Neural progenitor cell (in vitro differentiated cells): Measurements from ENCODE around the gene ADCY7. TPM values are rescaled to one million over a fixed set of nuclear protein-coding genes. Genes with fewer than 3 reads are reported as not detected.

Experiments
- DNase-seq: peaks from one replicate; pipeline ENCODE4 v3.0.0-alpha.2; 2016; ENCODE audit warnings: low spot score
- H2AFZ ChIP-seq: fragments of 200-600 bp; sonication (generic); replicated peaks from 2 replicates; pipeline ENCODE4 v1.6.1; 2016; ENCODE audit warnings: antibody characterized with exemption
- H3F3A ChIP-seq: fragments of 200-600 bp; sonication (generic); 2 replicates; pipeline ENCODE4 v1.6.1; 2016; ENCODE audit warnings: antibody characterized with exemption, low read depth
- H3K27ac ChIP-seq: fragments of 200-600 bp; sonication (generic); 2 replicates; pipeline ENCODE4 v1.5.1; 2016; ENCODE audit warnings: mild to moderate bottlenecking
- H3K27me3 ChIP-seq: fragments of 200-600 bp; sonication (generic); 2 replicates; pipeline ENCODE4 v1.6.1; 2016; ENCODE audit warnings: mild to moderate bottlenecking, moderate library complexity
- H3K36me3 ChIP-seq: fragments of 200-600 bp; sonication (generic); 2 replicates; pipeline ENCODE4 v1.5.1; 2016
- H3K4me1 ChIP-seq: fragments of 200-600 bp; sonication (generic); 2 replicates; pipeline ENCODE4 v1.6.1; 2016; ENCODE audit warnings: mixed run types
- H3K4me2 ChIP-seq: fragments of 200-600 bp; sonication (generic); 2 replicates; pipeline ENCODE4 v1.6.1; 2016
- H3K4me3 ChIP-seq: fragments of 200-600 bp; sonication (generic); 2 replicates; pipeline ENCODE4 v1.5.1; 2016
- H3K79me2 ChIP-seq: fragments of 200-600 bp; sonication (generic); 2 replicates; pipeline ENCODE4 v1.6.1; 2016; ENCODE audit warnings: low read depth
- H3K9ac ChIP-seq: fragments of 200-600 bp; sonication (generic); 2 replicates; pipeline ENCODE4 v1.6.1; 2016
- H3K9me3 ChIP-seq: fragments of 200-600 bp; sonication (generic); 2 replicates; pipeline ENCODE4 v1.5.1; 2016; ENCODE audit warnings: low read depth
- H4K20me1 ChIP-seq: fragments of 200-600 bp; sonication (generic); 2 replicates; pipeline ENCODE4 v1.6.1; 2016; ENCODE audit warnings: low read depth
- H3K27ac Mint-ChIP-seq: 3 replicates; pipeline ENCODE4 v1.8.0; 2021; ENCODE audit warnings: mixed read lengths
- H3K27me3 Mint-ChIP-seq: 2 replicates; pipeline ENCODE4 v1.8.0; 2022; ENCODE audit warnings: low read depth, mild to moderate bottlenecking, inconsistent platforms, moderate library complexity, mixed read lengths; ENCODE audit not compliant: insufficient read depth
- H3K36me3 Mint-ChIP-seq: 3 replicates; pipeline ENCODE4 v1.8.0; 2021; ENCODE audit warnings: mixed read lengths
- H3K4me1 Mint-ChIP-seq: 3 replicates; pipeline ENCODE4 v1.8.0; 2021; ENCODE audit warnings: mixed read lengths
- H3K4me3 Mint-ChIP-seq: 3 replicates; pipeline ENCODE4 v1.8.0; 2021; ENCODE audit warnings: mild to moderate bottlenecking, moderate library complexity, mixed read lengths
- H3K9me3 Mint-ChIP-seq: 3 replicates; pipeline ENCODE4 v1.8.0; 2020; ENCODE audit warnings: mixed read lengths
- EZH2 ChIP-seq: fragments of 200-600 bp; sonication (generic); IDR thresholded peaks from 2 replicates; pipeline ENCODE4 v1.6.1; 2017; ENCODE audit warnings: antibody characterized with exemption, mild to moderate bottlenecking, moderate library complexity
- EZH2phosphoT487 ChIP-seq: fragments of 200-600 bp; sonication (generic); IDR thresholded peaks from 2 replicates; pipeline ENCODE4 v1.6.1; 2017; ENCODE audit warnings: antibody characterized with exemption
- total RNA-seq: library from RNA; depleted of rRNA; stranded (reverse); fragments of >200 nt; gene quantifications from 2 replicates; pipeline ENCODE4 v1.2.3, GENCODE V29; 2015; ENCODE audit warnings: low replicate concordance
- TF ChIP-seq, protein P1 (sequence below): fragments of 200-600 bp; sonication (generic); IDR thresholded peaks from 2 replicates; pipeline ENCODE4 v1.5.1; 2017; ENCODE audit warnings: antibody characterized with exemption, mild to moderate bottlenecking

The ADCY7 gene
- total RNA-seq, 1 donor from 2014 or later = 2.5 TPM

DNA sequence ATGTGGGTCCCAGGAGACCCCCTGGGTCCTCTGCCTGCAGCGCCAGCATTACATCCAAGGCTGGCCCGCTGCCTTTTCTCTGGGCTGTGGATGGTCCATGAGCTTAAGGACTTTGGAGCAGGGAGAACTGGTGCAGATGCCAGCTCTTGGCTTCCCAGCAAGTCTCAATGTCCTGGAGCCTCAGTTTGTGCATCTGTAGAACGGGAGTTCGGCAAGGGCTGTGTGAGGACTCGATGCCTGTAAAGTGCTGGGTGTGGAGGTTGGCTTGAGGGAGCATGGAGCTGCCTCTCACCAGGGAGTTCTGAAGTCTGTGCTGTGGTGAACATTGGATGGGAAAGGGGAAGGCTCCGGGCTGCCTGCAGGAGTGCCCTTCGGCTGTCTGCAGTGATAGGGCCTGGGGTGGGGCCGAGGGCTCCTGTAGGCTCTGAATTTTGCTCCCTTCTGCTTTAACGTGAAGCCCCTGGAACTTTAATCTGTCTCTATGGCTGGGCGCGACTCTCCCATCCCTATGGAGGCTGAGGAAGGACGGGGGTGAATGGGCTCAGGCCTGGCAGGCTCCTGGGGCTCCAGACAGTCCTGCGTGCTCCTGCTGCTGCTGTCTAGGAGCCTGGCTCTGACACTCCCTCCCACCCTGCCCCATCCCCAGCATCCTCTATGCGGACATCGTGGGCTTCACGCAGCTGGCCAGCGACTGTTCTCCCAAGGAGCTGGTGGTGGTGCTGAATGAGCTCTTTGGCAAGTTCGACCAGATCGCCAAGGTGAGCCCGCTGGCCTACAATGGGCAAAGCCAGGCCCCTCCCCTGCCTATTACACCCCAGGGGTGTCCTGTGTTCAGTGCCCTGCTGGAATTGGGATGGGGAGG, 27.9 kb downstream of the ADCY7 start:
- Histone ChIP-seq H3K27ac (no peak overlapping the region), H3K4me2 (no peak overlapping the region), H4K20me1 (no peaks in the 10 kb centered on the region), H3K36me3 (no peaks in the 10 kb centered on the region), H3K9me3 (no peaks in the 10 kb centered on the region), H3K79me2 (no peaks in the 10 kb centered on the region), H3K4me3 (no peak overlapping the region), H3K27me3 (no peaks in the 10 kb centered on the region), H3K9ac (no peak overlapping the region), H3F3A (no peaks in the 10 kb centered on the region), H2AFZ (no peak overlapping the region), H3K4me1 (no peaks in the 10 kb centered on the region)
- H3K27me3 Mint-ChIP-seq = no peaks in the 10 kb centered on the region
- no peaks in the 10 kb centered on the region for H3K9me3 Mint-ChIP-seq
- H3K4me1 Mint-ChIP-seq = peaks cover 14% of the 10 kb centered on the region
- no peak for DNase-seq
- H3K36me3 Mint-ChIP-seq = no peaks in the 10 kb centered on the region
- no peak overlapping the region for H3K4me3 Mint-ChIP-seq
- TF ChIP-seq, protein P1, sequence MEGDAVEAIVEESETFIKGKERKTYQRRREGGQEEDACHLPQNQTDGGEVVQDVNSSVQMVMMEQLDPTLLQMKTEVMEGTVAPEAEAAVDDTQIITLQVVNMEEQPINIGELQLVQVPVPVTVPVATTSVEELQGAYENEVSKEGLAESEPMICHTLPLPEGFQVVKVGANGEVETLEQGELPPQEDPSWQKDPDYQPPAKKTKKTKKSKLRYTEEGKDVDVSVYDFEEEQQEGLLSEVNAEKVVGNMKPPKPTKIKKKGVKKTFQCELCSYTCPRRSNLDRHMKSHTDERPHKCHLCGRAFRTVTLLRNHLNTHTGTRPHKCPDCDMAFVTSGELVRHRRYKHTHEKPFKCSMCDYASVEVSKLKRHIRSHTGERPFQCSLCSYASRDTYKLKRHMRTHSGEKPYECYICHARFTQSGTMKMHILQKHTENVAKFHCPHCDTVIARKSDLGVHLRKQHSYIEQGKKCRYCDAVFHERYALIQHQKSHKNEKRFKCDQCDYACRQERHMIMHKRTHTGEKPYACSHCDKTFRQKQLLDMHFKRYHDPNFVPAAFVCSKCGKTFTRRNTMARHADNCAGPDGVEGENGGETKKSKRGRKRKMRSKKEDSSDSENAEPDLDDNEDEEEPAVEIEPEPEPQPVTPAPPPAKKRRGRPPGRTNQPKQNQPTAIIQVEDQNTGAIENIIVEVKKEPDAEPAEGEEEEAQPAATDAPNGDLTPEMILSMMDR = no peak
- TF ChIP-seq EZH2 (no peak), EZH2phosphoT487 (no peak)
- no peak overlapping the region for H3K27ac Mint-ChIP-seq

DNA sequence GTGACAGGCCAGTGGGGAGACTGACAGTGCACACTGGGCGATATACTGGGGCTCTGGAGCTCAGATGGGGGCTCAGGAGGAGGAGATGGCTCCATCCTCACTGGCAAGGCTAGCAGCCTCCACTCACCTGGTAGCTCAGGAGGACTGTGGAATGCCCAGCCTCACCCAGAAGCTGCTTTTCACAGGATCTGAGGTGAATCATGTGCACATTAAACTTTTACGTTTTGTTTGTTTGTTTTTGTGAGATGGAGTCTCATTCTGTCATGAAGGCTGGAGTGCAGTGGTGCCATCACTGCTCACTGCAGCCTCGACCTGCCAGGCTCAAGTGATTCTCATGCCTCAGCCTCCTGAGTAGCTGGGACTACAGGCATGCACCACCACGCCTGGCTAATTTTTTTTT, 28.6 kb downstream of the ADCY7 start:
- Histone ChIP-seq H3F3A (no peaks in the 10 kb centered on the region), H3K27ac (no peak overlapping the region), H2AFZ (no peak overlapping the region), H3K36me3 (no peaks in the 10 kb centered on the region), H3K4me3 (no peak overlapping the region), H3K9ac (no peak overlapping the region), H3K4me2 (no peak overlapping the region), H3K4me1 (no peaks in the 10 kb centered on the region), H3K9me3 (no peaks in the 10 kb centered on the region), H4K20me1 (no peaks in the 10 kb centered on the region), H3K27me3 (no peaks in the 10 kb centered on the region), H3K79me2 (no peaks in the 10 kb centered on the region)
- Mint-ChIP-seq H3K4me1 (peaks cover 14% of the 10 kb centered on the region), H3K27ac (no peak overlapping the region), H3K9me3 (no peaks in the 10 kb centered on the region), H3K36me3 (no peaks in the 10 kb centered on the region), H3K4me3 (no peak overlapping the region), H3K27me3 (no peaks in the 10 kb centered on the region)
- DNase-seq = no peak
- TF ChIP-seq, protein P1 = no peak
- TF ChIP-seq EZH2 = no peak

DNA sequence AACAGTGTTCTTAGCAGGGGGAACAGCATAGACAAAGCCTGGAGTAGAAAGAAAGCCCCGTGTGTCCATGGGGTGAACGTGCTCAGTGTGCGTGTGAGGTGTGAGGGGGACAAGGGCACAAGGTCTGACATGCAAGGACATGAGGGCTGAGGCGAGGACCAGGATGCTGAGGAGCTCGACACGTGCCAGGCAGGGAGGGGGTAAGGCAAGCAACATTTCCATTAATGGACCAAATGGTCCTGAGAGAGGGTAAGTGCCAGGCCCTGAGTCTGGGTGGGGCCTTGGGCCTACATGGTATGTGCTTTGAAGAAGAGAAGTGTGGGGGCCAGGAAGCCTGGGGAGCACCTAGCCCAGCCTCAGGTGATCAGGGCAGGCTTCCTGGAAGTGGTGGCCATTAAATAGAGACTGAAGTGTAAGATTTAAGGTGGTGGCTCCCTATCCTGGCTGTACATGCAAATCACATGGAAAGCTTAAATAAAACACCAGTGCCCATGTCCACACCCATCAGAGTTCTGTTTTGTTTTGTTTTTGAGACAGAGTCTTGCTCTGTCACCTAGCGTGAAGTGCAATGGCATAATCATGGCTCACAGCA, 29.3 kb downstream of the ADCY7 start:
- H3K27ac Mint-ChIP-seq = no peak overlapping the region
- TF ChIP-seq EZH2phosphoT487 = no peak
- TF ChIP-seq, protein P1 = no peak
- TF ChIP-seq EZH2 = no peak
- Histone ChIP-seq H3K4me2 (no peak overlapping the region), H3K4me3 (no peak overlapping the region), H3K27ac (no peak overlapping the region), H3K4me1 (no peaks in the 10 kb centered on the region), H3K79me2 (no peaks in the 10 kb centered on the region), H3K9ac (no peak overlapping the region), H3F3A (no peaks in the 10 kb centered on the region), H4K20me1 (no peaks in the 10 kb centered on the region), H3K27me3 (no peaks in the 10 kb centered on the region), H3K36me3 (no peaks in the 10 kb centered on the region), H2AFZ (no peak overlapping the region), H3K9me3 (no peaks in the 10 kb centered on the region)
- no peaks in the 10 kb centered on the region for H3K27me3 Mint-ChIP-seq
- DNase-seq = no peak
- H3K4me3 Mint-ChIP-seq = no peak overlapping the region
- H3K9me3 Mint-ChIP-seq = no peaks in the 10 kb centered on the region
- peaks cover 14% of the 10 kb centered on the region for H3K4me1 Mint-ChIP-seq
- no peaks in the 10 kb centered on the region for H3K36me3 Mint-ChIP-seq
